Panc1 (cell line): ENCODE measurements around the gene DNAJA4. TPM values are rescaled to one million over a fixed set of nuclear protein-coding genes. Genes with fewer than 3 reads are reported as not detected.

ENCODE experiments used
- ATAC-seq: fragments of 200-7000 bp; cut with Tn5 transposase; 2 replicates; pipeline ENCODE4 v1.9.1; 2020; ENCODE audit warnings: mild to moderate bottlenecking, moderate library complexity
- BruUV-seq: library from RNA; stranded (reverse); fragments of 400-500 nt; replicated peaks from 2 replicates; lab custom pipeline; 2021; lab: Mats Ljungman, UMichigan
- CTCF ChIA-PET: fragments of 300-600 bp; sonication (Branson Sonifier 250); formaldehyde crosslinking; loops from one replicate; lab custom pipeline; 2022; ENCODE audit warnings: antibody characterized with exemption; lab: Charles Lee
- POLR2A ChIA-PET: fragments of 300-600 bp; sonication (Branson Sonifier 250); formaldehyde crosslinking; loops from one replicate; lab custom pipeline; 2022; ENCODE audit warnings: antibody characterized with exemption; lab: Charles Lee
- DNase-seq: peaks from one replicate; pipeline ENCODE4 v3.0.0-alpha.2; 2010; ENCODE audit warnings: low read depth, low spot score
- H3K27ac ChIP-seq: 2 replicates; pipeline ENCODE4 v1.5.1; 2011; ENCODE audit warnings: mild to moderate bottlenecking, low read length, inconsistent platforms
- H3K27me3 ChIP-seq: fragments of 200-500 bp; sonication (Bioruptor generic); 2 replicates; pipeline ENCODE4 v1.6.0; 2014; ENCODE audit warnings: low read length, inconsistent platforms; ENCODE audit not compliant: control insufficient read depth, insufficient read depth
- H3K36me3 ChIP-seq: fragments of 200-500 bp; sonication (Bioruptor generic); 2 replicates; pipeline ENCODE4 v1.5.1; 2014; ENCODE audit warnings: inconsistent platforms, mild to moderate bottlenecking, low read length, moderate library complexity; ENCODE audit not compliant: control insufficient read depth, insufficient read depth
- H3K4me1 ChIP-seq: 2 replicates; pipeline ENCODE4 v1.5.1; 2011; ENCODE audit warnings: inconsistent platforms, mild to moderate bottlenecking, low read length, moderate library complexity; ENCODE audit not compliant: control insufficient read depth, insufficient read depth
- H3K4me3 ChIP-seq, 2 experiments: 2 replicates each; pipeline ENCODE4 v1.5.1; 2011 to 2012; ENCODE audit warnings: low read depth in 2 of 2, low read length in 2 of 2, mild to moderate bottlenecking in 2 of 2, inconsistent platforms in 1 of 2, moderate library complexity in 1 of 2
- H3K9me3 ChIP-seq: fragments of 200-500 bp; sonication (Bioruptor generic); 2 replicates; pipeline ENCODE4 v1.5.1; 2014; ENCODE audit warnings: low read depth, mild to moderate bottlenecking, inconsistent platforms, low read length, moderate library complexity; ENCODE audit not compliant: control insufficient read depth, insufficient read depth
- CTCF ChIP-seq: fragments of 450-650 bp; IDR thresholded peaks from 2 replicates; pipeline ENCODE4 v1.5.1; 2017; ENCODE audit warnings: mild to moderate bottlenecking
- POLR2AphosphoS5 ChIP-seq: IDR thresholded peaks from 2 replicates; pipeline ENCODE4 v1.6.1; 2012; ENCODE audit warnings: mild to moderate bottlenecking, low read depth, low read length, moderate library complexity
- REST ChIP-seq, 2 experiments: IDR thresholded peaks; 2 replicates each; pipeline ENCODE4 v1.6.1; 2011 to 2012; ENCODE audit warnings: low read depth in 2 of 2, control low read depth in 1 of 2, low read length in 1 of 2, mild to moderate bottlenecking in 1 of 2, moderate library complexity in 1 of 2; ENCODE audit not compliant: insufficient read depth in 1 of 2
- SIN3A ChIP-seq: IDR thresholded peaks from 2 replicates; pipeline ENCODE4 v1.6.1; 2012; ENCODE audit warnings: low read depth, mild to moderate bottlenecking, low read length, moderate library complexity, borderline replicate concordance; ENCODE audit not compliant: insufficient read depth
- TCF7L2 ChIP-seq: IDR thresholded peaks from 2 replicates; pipeline ENCODE4 v1.6.1; 2011; ENCODE audit warnings: mild to moderate bottlenecking, low read depth, low read length, inconsistent platforms
- in situ Hi-C: cut with HindIII; loops from 2 replicates; pipeline ENCODE4 v1.10.0; 2016; ENCODE audit warnings: low sequenced_read_pairs, low pct_unique_long_range_greater_than_20kb
- intact Hi-C: fragments of 100-400 bp; cut with micrococcal nuclease; formaldehyde crosslinking; loops from one replicate; pipeline ENCODE4 v1.10.0; 2022; ENCODE audit not compliant: unreplicated experiment
- total RNA-seq: library from RNA; stranded (reverse); gene quantifications from one replicate; pipeline ENCODE4 v1.2.1, GENCODE V29; 2021; ENCODE audit not compliant: unreplicated experiment

The DNAJA4 gene
- total RNA-seq, 1 experiment from 2014 or later, result 11.1 TPM

- Histone ChIP-seq H3K4me1 (peaks cover 12% of the 10 kb centered on the region), H3K27me3 (no peaks in the 10 kb centered on the region), H3K4me3 (no peak overlapping the region), H3K9me3 (no peaks in the 10 kb centered on the region), H3K36me3 (no peaks in the 10 kb centered on the region; the same call in 1 of the 2 replicates), H3K27ac (no peak overlapping the region)
- ChIA-PET POLR2A (no interaction called here), CTCF (no interaction called here)
- in situ Hi-C loops, result no loop called here
- TF ChIP-seq POLR2AphosphoS5 (no peak), REST (IDR thresholded peaks at IDR 0.05; ENCODE audit: insufficient read depth in 1 of 2, low read depth in 2 of 2, low read length in 1 of 2) (no peak), CTCF (no peak)
- no TSS peak for BruUV-seq
- no peak for DNase-seq
- ATAC-seq, result no peak
- intact Hi-C loops, result no loop called here
These were observed 37.5 kb downstream of the DNAJA4 start for GRCh38 chr15:78301828-78302227.

GRCh38 chr15:78302579-78303312 is 38.4 kb downstream of the DNAJA4 start:
- no peak overlapping the region for H3K4me3 ChIP-seq
- in situ Hi-C loops (no loop called here), intact Hi-C loops (no loop called here)
- ATAC-seq (no peak), DNase-seq (no peak)
- no peaks in the 10 kb centered on the region for H3K9me3 ChIP-seq
- ChIA-PET POLR2A (no interaction called here), CTCF (no interaction called here)
- no peak overlapping the region for H3K27ac ChIP-seq
- no peaks in the 10 kb centered on the region for H3K27me3 ChIP-seq
- H3K36me3 ChIP-seq, result no peaks in the 10 kb centered on the region; the same call in 1 of the 2 replicates
- TF ChIP-seq SIN3A, result no peak
- TF ChIP-seq POLR2AphosphoS5, result no peak
- no TSS peak for BruUV-seq
- peaks cover 8% of the 10 kb centered on the region for H3K4me1 ChIP-seq

GRCh38 chr15:78304216-78305066 is 40.1 kb downstream of the DNAJA4 start:
- in situ Hi-C loops, result no loop called here

More at GRCh38 chr15:78304216-78305066, 40.1 kb downstream of the DNAJA4 start:
- POLR2A ChIA-PET, result no interaction called here
- Histone ChIP-seq H3K4me1 (peaks cover 5% of the 10 kb centered on the region), H3K27ac (no peak overlapping the region), H3K4me3 (no peak overlapping the region), H3K27me3 (no peaks in the 10 kb centered on the region), H3K36me3 (no peaks in the 10 kb centered on the region), H3K9me3 (no peaks in the 10 kb centered on the region)
- no peak for TF ChIP-seq POLR2AphosphoS5
- no peak for TF ChIP-seq REST (IDR thresholded peaks at IDR 0.05; ENCODE audit: insufficient read depth in 1 of 2, low read depth in 2 of 2, low read length in 1 of 2)
- no peak for TF ChIP-seq TCF7L2
- no peak for TF ChIP-seq SIN3A
- no peak for TF ChIP-seq CTCF
- CTCF ChIA-PET, result no interaction called here
- BruUV-seq, result no TSS peak
- DNase-seq (no peak), ATAC-seq (no peak)
- intact Hi-C loops, result loop anchor here (5.0 kb wide), 1 partner anchor 178 kb away; no protein-coding TSS in a partner anchor
